SK-N-SH treated with all-trans-retinoic acid at 6 μM for 48 hours (cell line): ENCODE results near the gene PIH1D1.

Source experiments
- ATAC-seq: fragments of 200-7000 bp; cut with Tn5 transposase; 3 replicates; pipeline ENCODE4 v1.9.1; 2020; ENCODE audit warnings: mild to moderate bottlenecking, moderate library complexity
- ARNTL ChIP-seq: fragments of 450-650 bp; formaldehyde crosslinking; IDR thresholded peaks from 2 replicates; pipeline ENCODE4 v1.5.0; 2020; ENCODE audit warnings: low read depth, mild to moderate bottlenecking, moderate library complexity, borderline replicate concordance
- BACH2 ChIP-seq: fragments of 250-450 bp; sonication (Bioruptor Pico); IDR thresholded peaks from 2 replicates; pipeline ENCODE4 v1.9.0; 2021; ENCODE audit warnings: mild to moderate bottlenecking, borderline replicate concordance
- CREB5 ChIP-seq: fragments of 250-450 bp; sonication (Bioruptor Pico); IDR thresholded peaks from 2 replicates; pipeline ENCODE4 v1.5.1; 2020; ENCODE audit warnings: low read depth, mild to moderate bottlenecking, moderate library complexity
- CSRNP3 ChIP-seq: fragments of 250-450 bp; sonication (Bioruptor Pico); IDR thresholded peaks from 2 replicates; pipeline ENCODE4 v1.5.1; 2021; ENCODE audit warnings: mild to moderate bottlenecking, moderate library complexity
- ESRRG ChIP-seq: fragments of 250-450 bp; sonication (Bioruptor Pico); IDR thresholded peaks from 2 replicates; pipeline ENCODE4 v1.6.1; 2021; ENCODE audit warnings: mild to moderate bottlenecking
- GLIS3 ChIP-seq: fragments of 250-450 bp; sonication (Bioruptor Pico); IDR thresholded peaks from 2 replicates; pipeline ENCODE4 v1.5.0; 2020; ENCODE audit warnings: mild to moderate bottlenecking, moderate library complexity
- ISL1 ChIP-seq: fragments of 250-450 bp; sonication (Bioruptor Pico); IDR thresholded peaks from 2 replicates; pipeline ENCODE4 v2.1.2; 2022; ENCODE audit warnings: mild to moderate bottlenecking, moderate library complexity
- OSR1 ChIP-seq: fragments of 250-450 bp; sonication (Bioruptor Pico); IDR thresholded peaks from 2 replicates; pipeline ENCODE4 v1.8.0; 2022; ENCODE audit warnings: moderate library complexity, mild to moderate bottlenecking, inconsistent platforms
- PATZ1 ChIP-seq: fragments of 250-450 bp; sonication (Bioruptor Pico); IDR thresholded peaks from 2 replicates; pipeline ENCODE4 v1.8.0; 2020; ENCODE audit warnings: mild to moderate bottlenecking, moderate library complexity, borderline replicate concordance
- POU6F1 ChIP-seq: fragments of 250-450 bp; sonication (Bioruptor Pico); IDR thresholded peaks from 2 replicates; pipeline ENCODE4 v1.8.0; 2021; ENCODE audit warnings: low read depth, mild to moderate bottlenecking, moderate library complexity, borderline replicate concordance
- PPARA ChIP-seq: fragments of 250-450 bp; sonication (Bioruptor Pico); IDR thresholded peaks from 2 replicates; pipeline ENCODE4 v1.5.0; 2020; ENCODE audit warnings: mild to moderate bottlenecking, borderline replicate concordance
- RARB ChIP-seq: fragments of 250-450 bp; sonication (Bioruptor Pico); IDR thresholded peaks from 2 replicates; pipeline ENCODE4 v1.8.0; 2021; ENCODE audit warnings: mild to moderate bottlenecking, moderate library complexity
- SNAI2 ChIP-seq: fragments of 250-450 bp; sonication (Bioruptor Pico); IDR thresholded peaks from 2 replicates; pipeline ENCODE4 v1.5.0; 2020; ENCODE audit warnings: mild to moderate bottlenecking, moderate library complexity
- ZC3H10 ChIP-seq: fragments of 250-450 bp; sonication (Bioruptor Pico); IDR thresholded peaks from 2 replicates; pipeline ENCODE4 v1.5.1; 2021; ENCODE audit warnings: mild to moderate bottlenecking, moderate library complexity
- ZFP3 ChIP-seq: fragments of 250-450 bp; sonication (Bioruptor Pico); IDR thresholded peaks from 2 replicates; pipeline ENCODE4 v1.5.0; 2020; ENCODE audit warnings: mild to moderate bottlenecking, moderate library complexity
- ZFP30 ChIP-seq: fragments of 450-650 bp; formaldehyde crosslinking; IDR thresholded peaks from 2 replicates; pipeline ENCODE4 v1.5.0; 2022; ENCODE audit warnings: mild to moderate bottlenecking, moderate library complexity
- ZNF565 ChIP-seq: fragments of 450-650 bp; formaldehyde crosslinking; conservative IDR thresholded peaks from 2 replicates; pipeline ENCODE4 v1.5.0; 2020; ENCODE audit warnings: low read depth, mild to moderate bottlenecking, moderate library complexity
- ZNF70 ChIP-seq: fragments of 450-650 bp; formaldehyde crosslinking; IDR thresholded peaks from 2 replicates; pipeline ENCODE4 v1.5.0; 2020; ENCODE audit warnings: mild to moderate bottlenecking, moderate library complexity
- ZNF8 ChIP-seq: fragments of 450-650 bp; formaldehyde crosslinking; IDR thresholded peaks from 2 replicates; pipeline ENCODE4 v1.5.0; 2020; ENCODE audit warnings: mild to moderate bottlenecking, moderate library complexity

The PIH1D1 gene

GRCh38 chr19:49427339-49427738, 24.3 kb downstream of the PIH1D1 start:
- no peak for ATAC-seq
- TF ChIP-seq ARNTL (CRISPR knock-in tag) (no peak), GLIS3 (no peak), BACH2 (no peak), ZNF565 (no peak), PPARA (CRISPR knock-in tag) (no peak), PATZ1 (CRISPR knock-in tag) (no peak), RARB (no peak), ZFP30 (no peak), ZC3H10 (CRISPR knock-in tag) (no peak), OSR1 (CRISPR knock-in tag) (no peak), SNAI2 (CRISPR knock-in tag) (no peak), ESRRG (CRISPR knock-in tag) (no peak), ZNF8 (CRISPR knock-in tag) (no peak), ZFP3 (CRISPR knock-in tag) (no peak), POU6F1 (CRISPR knock-in tag) (no peak)
- TF ChIP-seq, all 23 proteins: peak for 0

GRCh38 chr19:49425922-49426592, 25.6 kb downstream of the PIH1D1 start:
- no peak for TF ChIP-seq ZFP3 (CRISPR knock-in tag)
- no peak for TF ChIP-seq PPARA (CRISPR knock-in tag)
- no peak for TF ChIP-seq OSR1 (CRISPR knock-in tag)
- TF ChIP-seq PATZ1 (CRISPR knock-in tag), result no peak
- no peak for TF ChIP-seq ZNF8 (CRISPR knock-in tag)
- TF ChIP-seq RARB, result no peak
- no peak for TF ChIP-seq SNAI2 (CRISPR knock-in tag)
- TF ChIP-seq, all 23 proteins: peak for 0
- ATAC-seq, result no peak

- ATAC-seq, result no peak
- TF ChIP-seq ZNF70, result no peak
- TF ChIP-seq SNAI2 (CRISPR knock-in tag), result no peak
- TF ChIP-seq POU6F1 (CRISPR knock-in tag), result no peak
- no peak for TF ChIP-seq ZFP3 (CRISPR knock-in tag)
- TF ChIP-seq PPARA (CRISPR knock-in tag), result no peak
- no peak for TF ChIP-seq CREB5 (CRISPR knock-in tag)
- TF ChIP-seq ESRRG (CRISPR knock-in tag), result no peak
- no peak for TF ChIP-seq ISL1
- no peak for TF ChIP-seq OSR1 (CRISPR knock-in tag)
- TF ChIP-seq ZFP30, result no peak
- no peak for TF ChIP-seq CSRNP3 (CRISPR knock-in tag)
- TF ChIP-seq ZC3H10 (CRISPR knock-in tag), result no peak
- TF ChIP-seq PATZ1 (CRISPR knock-in tag), result no peak
- TF ChIP-seq ZNF565, result no peak
Measured at GRCh38 chr19:49425178-49425577, 26.4 kb downstream of the PIH1D1 start, which contains the start of gene GFY. Gene GFY (plus strand): TSS chr19:49425388. CDS start chr19:49426431, 1,043 bp downstream.
